DMS114 treated with DMSO at 0.1 percent for 48 hours (cell line): Measurements from ENCODE around the gene AHI1.
A peak's percentile ranks its signal among the peaks of the same experiment; 100 is the strongest.
"Not testable (repeated sequence)": the region's sequence is repeated elsewhere in the genome, so short reads cannot be mapped to it uniquely, and the experiment has no call there.

ENCODE experiments used
- DNase-seq: peaks from one replicate; lab custom pipeline; 2025; ENCODE audit not compliant: unreplicated experiment; lab: John Stamatoyannopoulos, UW

The AHI1 gene

DNA sequence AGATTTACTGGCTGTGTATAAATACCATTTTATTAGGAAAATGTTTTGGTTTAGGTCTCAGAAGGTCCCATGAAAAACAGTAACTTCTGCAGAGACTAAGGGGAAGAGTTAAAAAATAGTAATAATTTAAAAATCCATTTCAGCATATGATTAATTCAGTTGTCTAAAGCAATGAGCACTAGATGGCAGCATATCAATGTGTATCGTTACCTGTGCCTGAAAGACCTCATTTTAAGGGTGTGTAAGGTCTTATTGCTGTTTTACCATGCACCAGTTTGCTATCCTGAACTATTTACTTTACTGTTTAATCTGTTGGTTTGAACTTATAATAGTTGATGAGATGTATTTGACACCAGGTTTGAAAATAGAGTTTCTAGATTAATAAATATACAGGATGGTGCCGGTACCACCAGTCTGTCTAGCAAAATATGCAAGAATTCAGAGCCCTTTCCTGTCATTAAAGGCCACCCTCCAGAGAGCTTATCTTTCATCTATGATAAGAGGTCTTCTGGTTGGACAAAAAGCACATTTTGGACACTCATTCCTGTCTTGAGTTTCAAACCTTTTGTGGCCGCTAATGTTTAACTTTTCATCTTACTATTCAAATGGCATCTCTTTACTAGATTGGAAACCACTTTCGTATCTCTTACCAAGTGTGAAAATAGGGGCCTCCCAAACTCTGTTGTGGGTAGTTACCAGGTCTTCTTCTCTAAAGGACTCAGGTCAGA lies 8.9 kb upstream of the AHI1 start:
- DNase-seq = peak; percentile 4

DNA sequence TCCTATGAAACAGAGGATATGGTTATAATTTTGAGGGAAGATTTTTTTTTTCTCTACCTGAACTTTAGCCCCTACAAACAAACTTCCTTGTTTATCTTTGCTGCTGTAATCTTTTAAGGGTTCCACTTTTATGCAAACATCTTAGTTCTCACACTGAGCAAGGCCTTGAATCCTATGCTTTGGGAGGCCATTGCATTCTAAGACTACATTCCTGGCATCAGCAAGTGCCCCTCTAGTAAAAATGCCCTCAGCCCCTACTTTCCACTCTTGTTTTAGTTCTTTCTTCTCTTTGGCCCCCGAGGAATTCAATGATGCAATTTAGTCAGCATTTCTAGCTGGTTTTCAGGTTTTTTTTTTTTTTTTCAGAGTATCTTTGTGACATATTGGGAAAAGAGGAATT lies 8.1 kb upstream of the AHI1 start:
- no peak for DNase-seq

DNA sequence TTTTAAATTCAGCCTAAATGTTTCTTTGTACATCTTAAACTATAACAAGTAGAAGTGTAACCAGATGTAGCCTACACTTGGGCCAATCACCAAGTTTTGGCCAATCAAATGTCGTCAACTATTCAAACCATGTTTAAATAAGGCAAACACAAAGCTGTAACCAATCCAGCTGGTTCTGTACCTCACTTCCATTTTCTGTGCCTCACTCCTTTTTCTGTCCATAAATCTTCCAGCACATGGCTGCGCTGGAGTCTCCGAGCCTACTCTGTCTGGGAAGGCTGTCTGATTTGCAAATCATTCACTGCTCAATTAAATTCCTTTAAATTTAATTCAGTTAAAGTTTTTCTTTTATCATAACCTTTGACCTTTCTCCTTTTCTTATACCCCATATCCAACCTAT lies 7.7 kb upstream of the AHI1 start:
- no peak for DNase-seq

DNA sequence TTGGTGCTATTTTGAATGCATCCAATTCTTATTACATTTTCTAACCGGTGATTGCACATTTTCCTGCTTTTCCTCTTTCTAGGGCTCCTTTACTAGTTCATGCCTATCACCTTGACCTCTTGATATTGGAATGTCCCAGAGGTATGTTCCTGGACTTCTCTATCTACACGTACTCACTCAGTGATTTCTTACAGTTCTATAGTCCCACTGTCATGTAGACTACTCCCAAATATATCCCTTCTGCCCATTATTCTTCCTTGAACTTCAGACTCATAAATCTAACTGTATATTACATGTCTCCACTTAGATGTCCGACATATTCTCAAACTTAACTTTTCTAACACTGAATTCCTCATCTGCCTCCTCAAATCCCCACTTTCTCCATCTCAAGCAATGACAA lies 7.2 kb upstream of the AHI1 start:
- DNase-seq = no peak

DNA sequence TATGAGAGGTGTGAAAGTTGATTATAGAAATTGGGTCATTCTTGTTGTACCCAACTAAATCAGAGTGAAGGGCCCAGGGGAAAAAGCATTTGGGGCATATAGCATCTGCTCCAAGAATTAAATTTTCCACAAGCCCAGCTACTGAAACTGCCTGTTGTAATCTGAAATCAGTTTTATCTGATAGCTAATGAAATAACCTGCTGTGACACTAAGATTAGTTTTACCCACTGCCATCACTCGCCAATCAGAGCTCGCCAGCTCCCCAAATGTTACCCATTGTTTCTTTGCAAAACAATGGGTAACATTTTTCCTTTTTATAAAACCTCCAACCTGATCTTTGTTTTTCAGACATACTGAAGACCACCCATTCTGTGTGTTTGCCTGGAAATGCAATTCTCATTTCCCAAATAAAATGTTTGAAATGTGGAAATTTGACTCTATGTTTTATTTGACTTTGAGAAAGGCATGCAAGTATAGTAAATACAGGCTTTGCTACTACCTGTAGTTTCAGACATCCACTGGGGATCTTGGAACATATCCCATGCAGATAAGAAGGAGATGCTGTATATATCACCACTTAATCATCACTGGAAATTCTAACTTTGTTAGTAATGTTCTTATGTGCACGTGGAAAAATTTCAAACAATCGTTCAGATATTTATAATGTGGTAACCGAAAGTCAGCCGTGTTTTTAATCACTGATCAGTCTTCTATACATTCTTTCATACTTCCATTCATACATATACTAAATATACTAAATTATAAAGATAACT lies 6.3 kb upstream of the AHI1 start:
- no peak for DNase-seq

DNA sequence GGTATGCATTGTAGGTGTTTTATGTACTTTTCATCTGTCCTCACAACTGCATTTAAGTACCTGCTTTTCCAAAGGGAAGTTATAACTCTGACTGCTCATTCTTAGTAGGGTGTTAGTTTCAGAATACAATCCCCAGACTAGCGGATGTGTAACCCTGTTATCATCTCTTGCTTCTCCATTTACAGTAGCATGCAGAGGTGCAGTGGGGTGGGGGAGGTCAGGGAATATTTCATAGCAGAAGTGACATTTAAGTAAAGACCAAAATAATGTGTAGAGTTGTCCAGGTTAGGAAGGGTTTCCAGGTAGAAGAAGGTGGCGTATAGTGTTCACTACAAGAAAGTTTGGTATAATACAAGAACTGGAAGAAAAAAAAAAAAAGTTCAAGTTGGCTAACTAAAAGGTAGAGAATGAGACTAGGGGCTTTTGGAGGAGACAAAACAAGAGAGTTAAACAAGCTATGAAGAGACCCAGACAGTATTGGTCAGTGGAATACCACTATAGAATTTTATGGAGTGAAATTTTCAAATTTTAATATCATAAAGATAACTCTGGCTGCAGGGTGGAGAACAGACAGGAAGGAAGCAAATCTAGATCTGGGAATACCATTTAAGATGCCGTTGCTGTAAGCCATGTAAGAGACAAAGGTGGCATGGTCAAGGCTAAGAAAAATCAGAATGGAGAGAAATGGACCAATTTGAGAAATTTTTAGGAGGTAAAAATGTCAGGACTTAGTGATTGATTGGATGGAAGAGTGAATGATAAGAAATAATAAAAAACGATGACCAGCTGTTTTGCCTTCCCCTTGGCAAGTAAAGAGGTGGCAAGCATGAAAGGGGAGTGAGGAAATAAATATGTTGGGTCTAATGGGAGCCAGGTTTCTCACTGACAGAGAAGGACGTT lies 2.2 kb upstream of the AHI1 start:
- DNase-seq = no peak

DNA sequence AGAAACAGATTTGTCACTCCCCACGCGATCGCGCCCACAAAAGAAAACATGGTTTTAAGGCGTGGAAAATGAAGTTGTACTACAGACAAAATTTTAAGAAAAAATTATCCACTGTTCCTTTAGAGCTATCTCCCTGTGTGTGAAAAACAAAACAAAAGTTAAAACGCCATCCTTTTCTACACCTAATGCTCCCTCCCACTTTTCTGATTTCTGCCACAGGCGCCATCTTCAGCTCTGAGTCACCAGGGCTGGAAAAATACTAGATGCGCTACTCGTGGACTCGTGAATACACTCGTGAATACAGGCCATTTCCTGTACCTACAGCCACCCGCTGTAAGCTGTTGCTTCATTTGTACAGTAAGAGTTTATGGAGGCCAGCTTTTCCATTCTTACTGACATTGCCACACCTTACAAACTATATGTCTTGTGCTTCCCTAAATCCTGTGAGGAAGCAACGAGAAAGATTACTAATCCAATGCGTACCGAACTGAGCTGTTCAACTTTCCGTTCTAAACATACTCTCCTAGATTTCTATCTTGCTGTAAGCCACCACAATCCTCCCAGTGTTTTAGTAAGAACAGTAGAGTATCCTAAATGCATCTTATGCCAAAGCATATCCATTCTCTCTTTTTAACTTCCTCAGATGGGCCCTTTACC lies 773 bp upstream of the AHI1 start:
- peak; percentile 46 for DNase-seq

DNA sequence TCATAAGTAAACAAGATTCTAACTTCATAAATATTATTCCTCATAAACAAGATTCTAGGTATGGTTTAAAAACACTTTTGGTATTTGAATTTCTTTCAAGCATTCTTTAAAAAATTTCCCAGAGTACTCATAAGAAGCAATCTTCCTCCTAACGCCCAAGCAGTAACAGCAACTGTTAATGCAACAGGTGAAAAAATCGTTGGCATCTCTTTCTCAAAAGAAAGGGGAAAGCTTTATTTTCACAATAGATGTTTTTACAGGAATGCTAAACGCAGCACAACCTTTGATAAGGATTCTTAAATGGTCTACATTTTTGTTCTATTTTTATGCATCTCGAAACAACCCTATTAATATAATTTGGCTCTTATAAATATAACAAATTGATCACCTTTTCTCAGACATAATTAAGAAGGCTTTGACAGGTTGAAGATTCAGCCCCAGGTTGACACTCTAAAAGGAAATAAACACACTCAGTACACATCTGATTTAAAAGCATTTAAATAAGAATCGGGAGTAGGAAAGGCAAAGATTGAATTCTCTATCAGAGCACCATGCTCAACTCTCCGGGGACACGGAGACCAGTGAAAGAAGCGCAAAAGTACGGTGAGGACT lies 634 bp downstream of the AHI1 start:
- DNase-seq = no peak

DNA sequence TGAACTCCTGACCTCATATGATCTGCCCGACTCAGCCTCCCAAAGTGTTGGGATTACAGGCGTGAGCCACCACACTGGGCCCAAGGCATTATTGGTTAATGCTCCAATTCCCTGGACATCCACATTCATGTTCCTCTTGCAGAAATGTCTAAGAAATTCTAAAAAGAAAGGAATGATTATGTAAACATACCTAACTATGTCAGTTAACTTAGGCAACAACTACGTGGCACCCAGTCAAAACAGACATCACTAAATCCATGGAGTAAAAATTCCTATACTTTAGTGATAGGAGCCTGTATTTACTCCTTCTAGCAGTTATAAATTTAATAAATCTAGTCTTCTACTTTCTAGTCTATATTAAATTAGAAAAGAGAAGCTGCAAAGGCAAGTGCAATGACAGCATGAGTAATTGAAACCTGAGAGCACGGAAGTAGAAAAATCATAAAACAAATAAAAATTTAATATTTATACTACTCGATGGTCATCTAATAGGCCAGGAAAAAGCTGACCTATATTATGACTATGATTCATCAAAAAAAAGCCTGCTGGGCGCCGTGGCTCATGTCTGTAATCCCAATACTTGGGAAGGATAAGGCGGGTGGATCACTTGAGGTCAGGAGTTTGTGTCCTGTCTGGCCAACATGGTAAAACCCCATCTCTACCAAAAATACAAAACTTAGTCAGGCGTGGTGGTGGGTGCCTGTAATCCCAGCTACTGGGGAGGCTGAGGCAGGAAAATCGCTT lies 4.2 kb downstream of the AHI1 start:
- DNase-seq = no peak

DNA sequence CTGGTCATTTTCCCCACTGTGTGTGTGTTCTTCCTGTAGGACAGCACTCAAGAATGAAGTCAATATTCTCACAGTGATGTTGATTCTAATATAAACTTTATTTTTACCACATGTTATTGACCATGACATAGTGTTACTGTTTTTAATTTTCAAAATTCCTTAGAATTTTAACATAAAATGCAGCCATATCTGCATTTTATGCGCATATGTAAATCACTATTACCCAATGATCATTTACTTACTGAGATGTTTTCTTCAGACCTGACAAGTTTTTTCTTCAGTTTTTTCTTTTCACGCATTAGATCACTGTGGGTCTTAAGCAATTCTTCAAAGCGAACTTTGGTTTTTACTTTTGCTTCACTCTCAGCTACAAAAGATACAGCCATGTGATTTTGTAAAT lies 7.2 kb downstream of the AHI1 start:
- DNase-seq = no peak

DNA sequence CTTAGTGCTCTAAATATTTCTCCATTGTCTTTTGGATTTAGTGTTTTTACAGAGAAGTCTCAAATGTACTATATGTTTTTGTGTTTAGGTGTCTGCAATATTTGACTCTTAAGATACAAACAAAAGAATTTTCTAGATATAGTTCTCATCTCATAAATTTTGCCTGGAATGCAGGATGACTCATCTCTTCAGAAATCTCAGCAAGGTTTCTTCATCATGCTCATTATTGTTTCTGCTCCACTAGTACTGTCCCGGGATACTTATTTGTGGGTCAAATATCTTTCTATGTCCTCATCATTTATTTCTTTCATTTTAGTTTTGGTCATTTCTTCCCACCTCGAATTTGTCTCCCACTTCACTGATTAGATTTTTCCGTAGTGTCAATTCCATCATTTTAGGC lies 9.5 kb downstream of the AHI1 start:
- no peak for DNase-seq

DNA sequence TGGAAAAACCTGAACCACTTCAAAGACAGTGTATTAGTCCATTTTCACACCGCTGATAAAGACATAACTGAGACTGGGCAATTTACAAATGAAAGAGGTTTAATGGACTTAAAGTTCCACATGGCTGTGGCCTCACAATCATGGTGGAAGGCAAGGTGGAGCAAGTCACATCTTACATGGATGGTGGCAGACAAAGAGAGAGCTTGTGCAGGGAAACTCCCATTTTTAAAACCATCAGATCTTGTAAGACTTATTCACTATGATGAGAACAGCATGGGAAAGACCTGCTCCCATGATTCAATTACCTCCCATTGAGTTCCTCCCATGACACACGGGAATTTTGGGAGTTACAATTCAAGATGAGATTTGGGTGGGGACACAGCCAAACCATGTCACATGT lies 13.6 kb downstream of the AHI1 start:
- DNase-seq = not testable (repeated sequence)

DNA sequence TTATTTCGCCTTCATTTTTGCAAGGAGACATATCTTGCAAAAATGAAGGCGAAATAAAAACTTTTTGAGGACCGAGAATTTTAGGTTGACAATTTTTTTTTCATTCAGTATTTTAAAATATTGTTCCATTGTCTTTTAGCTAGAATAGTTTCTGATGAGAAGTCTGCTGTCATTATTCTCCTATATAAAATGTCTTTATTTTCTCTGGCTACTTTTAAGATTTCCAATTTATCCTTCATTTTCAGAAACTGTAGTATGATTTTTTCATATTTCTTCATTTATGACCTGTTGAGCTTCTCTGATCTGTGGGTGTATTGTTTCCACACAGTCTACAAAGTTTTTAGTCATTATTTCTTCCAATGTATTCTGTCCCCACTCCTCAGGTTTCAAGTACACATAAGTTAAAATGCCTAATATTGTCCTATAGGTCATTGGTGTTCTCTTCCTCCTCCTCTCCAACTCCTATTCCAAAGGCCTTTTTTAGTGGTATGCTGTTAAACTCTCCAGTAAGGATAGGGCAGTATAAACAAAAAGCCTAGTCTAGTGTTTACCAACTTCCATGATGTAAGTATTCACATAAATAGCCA lies 15.7 kb downstream of the AHI1 start:
- DNase-seq = no peak

DNA sequence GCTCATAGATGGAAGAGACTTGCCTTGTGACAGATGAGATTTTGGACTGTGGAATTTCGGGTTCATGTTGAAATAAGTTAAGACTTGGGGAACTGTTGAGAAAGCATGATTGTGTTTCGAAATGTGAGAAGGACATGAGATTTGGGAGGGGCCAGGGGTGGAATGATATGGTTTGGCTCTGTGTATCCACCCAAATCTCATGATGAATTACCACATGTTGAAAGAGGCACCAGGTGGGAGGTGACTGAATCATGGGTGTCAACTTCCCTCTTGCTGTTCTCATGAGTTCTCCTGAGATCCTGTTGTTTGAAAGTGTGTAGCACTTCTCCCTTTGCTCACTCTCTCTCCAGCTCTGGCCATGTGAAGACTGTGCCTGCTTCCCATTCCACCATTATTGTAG lies 17.9 kb downstream of the AHI1 start:
- no peak for DNase-seq

DNA sequence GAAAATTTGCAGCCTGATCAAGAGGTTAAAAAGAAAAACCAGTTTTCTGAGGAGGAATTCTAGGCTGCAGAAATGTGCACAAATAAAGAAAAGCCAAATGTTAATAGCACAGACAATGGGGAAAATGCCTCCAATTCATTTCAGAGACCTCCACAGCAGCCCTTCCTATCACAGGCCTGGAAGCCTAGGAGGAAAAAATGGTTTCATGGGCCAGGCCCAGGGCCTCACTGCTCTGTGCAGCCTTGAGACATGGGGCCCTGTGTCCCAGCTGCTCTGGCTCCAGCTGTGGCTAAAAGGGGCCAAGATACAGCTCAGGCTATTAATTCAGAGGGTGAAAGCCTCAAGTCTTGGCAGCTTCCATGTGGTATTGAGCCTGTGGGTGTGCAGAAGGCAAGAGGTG lies 18.9 kb downstream of the AHI1 start:
- DNase-seq = no peak

DNA sequence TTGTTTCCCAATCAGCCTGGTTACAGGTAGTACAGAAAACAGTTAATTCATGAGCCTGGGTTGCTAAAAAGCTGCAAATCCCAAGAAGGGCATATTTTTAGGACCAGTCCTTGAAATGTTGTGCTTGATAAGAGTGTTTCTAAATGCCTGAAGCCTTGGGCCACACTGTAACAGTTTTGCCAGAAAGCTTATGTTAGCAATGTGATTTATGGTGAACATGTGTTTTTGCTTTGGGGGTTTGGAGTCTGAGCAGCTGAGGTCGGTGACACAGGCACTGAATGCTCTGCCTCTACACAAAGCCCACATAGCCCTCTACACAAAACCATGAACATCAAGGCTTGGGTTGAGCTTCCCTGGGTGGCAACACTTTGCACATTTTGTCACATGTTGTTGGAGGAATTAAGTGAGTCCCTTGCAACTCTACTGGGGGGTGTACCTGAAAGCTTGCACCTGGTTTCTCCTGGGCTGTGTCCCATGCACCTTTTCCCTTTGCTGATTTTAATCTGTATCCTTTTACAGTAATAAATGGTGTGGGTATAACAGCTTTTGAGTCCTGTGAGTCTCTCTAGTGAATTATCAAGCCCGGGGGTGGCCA lies 22.2 kb downstream of the AHI1 start:
- DNase-seq = no peak

DNA sequence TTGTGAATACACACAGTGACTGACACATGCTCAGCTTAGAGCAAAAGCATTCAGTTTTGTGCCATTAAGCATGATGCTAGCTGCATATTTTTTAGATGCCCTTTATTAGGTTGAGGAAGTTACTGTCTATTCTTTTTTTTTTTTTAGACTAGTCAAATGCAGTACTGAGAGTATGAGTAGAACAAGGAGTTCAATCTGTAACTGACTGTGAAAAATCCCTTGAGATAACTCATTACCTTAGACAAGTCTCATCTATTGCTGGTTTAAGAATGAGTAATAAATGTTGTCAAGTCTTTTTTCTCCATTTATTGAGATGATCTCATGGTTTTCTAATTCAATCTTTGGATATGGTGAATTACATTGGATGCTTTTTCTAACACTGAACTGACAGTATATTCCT lies 23.2 kb downstream of the AHI1 start:
- DNase-seq = no peak

DNA sequence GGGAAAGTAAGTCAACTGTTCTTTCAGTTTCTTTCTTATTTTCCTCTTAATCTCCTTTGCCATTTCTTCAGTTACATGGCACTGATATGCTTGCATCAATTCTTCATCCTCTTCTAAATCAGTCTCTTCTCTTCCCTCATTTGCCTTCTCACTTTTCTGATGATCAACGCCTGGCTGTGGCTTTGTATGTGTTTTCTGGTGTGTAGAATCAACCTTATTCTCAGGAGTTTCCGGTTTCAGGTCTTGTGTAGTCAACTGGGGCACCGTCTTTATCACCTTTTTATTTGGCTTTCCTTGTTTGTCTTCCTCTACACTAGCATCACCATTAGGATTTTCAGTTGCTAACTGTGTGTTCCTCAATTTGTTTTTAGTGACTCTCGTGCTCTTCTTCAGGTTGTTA lies 31.6 kb downstream of the AHI1 start:
- no peak for DNase-seq

DNA sequence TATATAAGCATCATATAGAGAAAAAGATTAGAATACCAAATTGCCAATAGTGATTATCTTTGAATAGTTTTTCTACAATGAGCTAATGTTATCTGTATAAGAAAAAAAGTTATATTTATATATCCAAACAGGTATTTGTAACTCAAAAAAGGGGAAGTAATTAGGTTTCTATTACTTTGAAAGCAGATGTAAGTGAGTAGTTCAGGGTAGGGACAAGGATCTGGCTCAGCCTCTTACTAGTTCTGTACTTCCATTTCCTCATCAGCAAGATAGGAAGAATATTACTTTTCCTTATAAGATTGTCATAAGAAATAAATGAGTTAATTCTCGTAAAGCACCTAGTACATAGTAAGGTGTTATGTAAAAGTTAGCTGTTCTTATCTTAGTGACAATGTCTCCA lies 32.2 kb downstream of the AHI1 start:
- DNase-seq = no peak
